Cardiac muscle cell (in vitro differentiated cells and primary cell): ENCODE results near the gene PPP3CA. TPM values are rescaled to one million over a fixed set of nuclear protein-coding genes. Genes with fewer than 3 reads are reported as not detected.

Experiments
- DNase-seq, 2 donors: peaks; one replicate each; pipeline versions ENCODE4 v3.0.0 to v3.0.0-alpha.2; 2010 to 2017; ENCODE audit warnings: low read depth in 1 of 2, low spot score in 1 of 2
- H3K27ac ChIP-seq: fragments of 200-600 bp; sonication (generic); 2 replicates; pipeline ENCODE4 v1.5.1; 2016
- H3K27me3 ChIP-seq: fragments of 200-600 bp; sonication (generic); 2 replicates; pipeline ENCODE4 v1.6.0; 2016; ENCODE audit warnings: control low read depth
- H3K36me3 ChIP-seq: fragments of 200-600 bp; sonication (generic); 2 replicates; pipeline ENCODE4 v1.5.1; 2016; ENCODE audit warnings: control low read depth
- H3K4me1 ChIP-seq: fragments of 200-600 bp; sonication (generic); 2 replicates; pipeline ENCODE4 v1.8.1; 2017; ENCODE audit warnings: low read depth, mild to moderate bottlenecking, mixed run types
- H3K4me3 ChIP-seq: fragments of 200-600 bp; sonication (generic); 2 replicates; pipeline ENCODE4 v1.5.1; 2016; ENCODE audit warnings: mild to moderate bottlenecking
- H3K9me3 ChIP-seq: fragments of 200-600 bp; sonication (generic); 2 replicates; pipeline ENCODE4 v1.5.1; 2017; ENCODE audit warnings: low read depth, mild to moderate bottlenecking, control low read depth
- polyA plus RNA-seq: library from polyadenylated mRNA; unstranded; fragments of >200 nt; fragmentation: Nextera tagmentation; extraction: Ambion mirVana; gene quantifications from 2 replicates; pipeline ENCODE4 v1.2.1, GENCODE V29; 2016
- total RNA-seq: library from RNA; depleted of rRNA; stranded (reverse); fragments of >200 nt; gene quantifications from 2 replicates; pipeline ENCODE4 v1.2.3, GENCODE V29; 2016
- TF ChIP-seq, protein P1 (sequence below): IDR thresholded peaks from 2 replicates; pipeline ENCODE4 v1.5.1; 2012; ENCODE audit warnings: low read depth, mild to moderate bottlenecking, low read length

Gene PPP3CA
- total and polyA plus RNA-seq, 2 experiments from 2014 or later = 8.2 to 21.3 TPM

DNA sequence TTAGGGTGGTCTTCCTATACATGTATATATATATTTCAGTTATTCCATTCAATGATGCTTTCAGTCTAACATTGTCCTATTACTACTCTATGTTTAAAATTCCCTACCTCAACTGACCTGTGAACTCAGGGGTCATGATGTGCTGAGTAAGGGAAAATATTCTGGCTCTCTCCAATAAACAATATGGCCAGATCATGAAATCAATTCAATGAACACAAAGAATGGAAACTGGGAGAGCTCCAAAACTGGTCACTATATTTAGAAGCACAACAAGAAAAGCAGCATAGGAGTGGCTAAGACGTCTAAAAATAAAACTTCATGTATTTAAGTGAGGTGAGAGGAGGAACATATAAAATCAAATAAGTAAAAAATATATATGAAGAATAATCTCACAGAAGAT is 304.5 kb downstream of the PPP3CA start:
- H3K4me1 ChIP-seq = peaks cover 9% of the 10 kb centered on the region
- H3K4me3 ChIP-seq = no peak overlapping the region
- DNase-seq = no peak
- H3K36me3 ChIP-seq = no peaks in the 10 kb centered on the region
- no peaks in the 10 kb centered on the region for H3K27me3 ChIP-seq
- TF ChIP-seq, protein P1, sequence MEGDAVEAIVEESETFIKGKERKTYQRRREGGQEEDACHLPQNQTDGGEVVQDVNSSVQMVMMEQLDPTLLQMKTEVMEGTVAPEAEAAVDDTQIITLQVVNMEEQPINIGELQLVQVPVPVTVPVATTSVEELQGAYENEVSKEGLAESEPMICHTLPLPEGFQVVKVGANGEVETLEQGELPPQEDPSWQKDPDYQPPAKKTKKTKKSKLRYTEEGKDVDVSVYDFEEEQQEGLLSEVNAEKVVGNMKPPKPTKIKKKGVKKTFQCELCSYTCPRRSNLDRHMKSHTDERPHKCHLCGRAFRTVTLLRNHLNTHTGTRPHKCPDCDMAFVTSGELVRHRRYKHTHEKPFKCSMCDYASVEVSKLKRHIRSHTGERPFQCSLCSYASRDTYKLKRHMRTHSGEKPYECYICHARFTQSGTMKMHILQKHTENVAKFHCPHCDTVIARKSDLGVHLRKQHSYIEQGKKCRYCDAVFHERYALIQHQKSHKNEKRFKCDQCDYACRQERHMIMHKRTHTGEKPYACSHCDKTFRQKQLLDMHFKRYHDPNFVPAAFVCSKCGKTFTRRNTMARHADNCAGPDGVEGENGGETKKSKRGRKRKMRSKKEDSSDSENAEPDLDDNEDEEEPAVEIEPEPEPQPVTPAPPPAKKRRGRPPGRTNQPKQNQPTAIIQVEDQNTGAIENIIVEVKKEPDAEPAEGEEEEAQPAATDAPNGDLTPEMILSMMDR = no peak
- H3K27ac ChIP-seq = no peak overlapping the region
- H3K9me3 ChIP-seq = no peaks in the 10 kb centered on the region

DNA sequence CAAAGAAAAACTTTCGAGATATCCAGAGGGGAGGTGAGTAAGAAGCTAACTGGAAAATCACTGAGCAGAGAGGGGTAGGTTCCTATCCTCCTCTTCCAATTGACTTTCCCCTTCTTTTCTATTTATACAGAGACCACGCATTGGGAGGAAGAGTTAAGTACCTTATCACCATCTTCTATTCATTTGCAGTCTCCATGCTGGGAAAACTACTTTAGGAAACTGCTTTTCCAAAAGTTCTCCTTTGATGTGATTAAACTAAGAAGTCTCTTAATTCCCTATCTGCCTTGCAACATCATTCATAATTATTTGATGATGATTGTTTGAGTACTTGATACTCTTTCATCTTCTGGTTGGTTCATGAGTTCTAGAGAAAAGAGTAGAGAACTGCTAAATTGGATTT is 306.6 kb downstream of the PPP3CA start:
- Histone ChIP-seq H3K36me3 (no peaks in the 10 kb centered on the region), H3K4me3 (no peak overlapping the region), H3K4me1 (peaks cover 9% of the 10 kb centered on the region), H3K27ac (no peak overlapping the region), H3K27me3 (no peaks in the 10 kb centered on the region), H3K9me3 (no peaks in the 10 kb centered on the region)
- TF ChIP-seq, protein P1 = no peak
- no peak for DNase-seq

GRCh38 chr4:101039367-101039766 is 308.0 kb downstream of the PPP3CA start:
- Histone ChIP-seq H3K9me3 (no peaks in the 10 kb centered on the region), H3K36me3 (no peaks in the 10 kb centered on the region), H3K27ac (no peak overlapping the region), H3K27me3 (no peaks in the 10 kb centered on the region), H3K4me1 (peaks cover 9% of the 10 kb centered on the region), H3K4me3 (no peak overlapping the region)
- no peak for DNase-seq
- TF ChIP-seq, protein P1 = no peak

DNA sequence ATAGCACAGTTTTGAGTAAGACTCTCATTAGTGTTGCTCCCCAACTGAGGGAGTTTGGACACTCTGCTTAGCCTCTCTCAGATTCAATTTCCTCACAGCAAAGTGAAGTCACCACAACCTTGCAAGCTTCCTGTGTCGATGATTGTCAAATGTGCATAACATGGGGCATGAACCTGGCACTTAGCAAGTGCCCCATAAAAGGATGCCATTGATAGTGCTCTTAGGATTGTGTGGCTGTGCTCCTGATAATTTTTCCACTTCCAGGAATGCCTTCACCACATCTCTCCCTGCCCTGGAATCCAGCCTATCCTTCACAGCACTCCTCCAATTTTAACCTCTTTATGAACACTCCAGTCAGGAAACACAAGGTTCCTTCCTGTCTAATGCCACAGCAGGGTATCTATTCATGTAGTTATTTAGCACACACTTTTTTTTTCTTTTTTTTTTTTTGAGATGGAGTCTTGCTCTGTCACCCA is 309.4 kb downstream of the PPP3CA start:
- no peak for DNase-seq
- Histone ChIP-seq H3K27ac (peak overlapping the region; percentile 28), H3K4me1 (peaks cover 5% of the 10 kb centered on the region), H3K36me3 (no peaks in the 10 kb centered on the region), H3K27me3 (no peaks in the 10 kb centered on the region), H3K9me3 (no peaks in the 10 kb centered on the region), H3K4me3 (no peak overlapping the region)
- TF ChIP-seq, protein P1 = no peak

GRCh38 chr4:101037249-101037648 is 310.1 kb downstream of the PPP3CA start:
- Histone ChIP-seq H3K36me3 (no peaks in the 10 kb centered on the region), H3K27me3 (no peaks in the 10 kb centered on the region), H3K27ac (no peak overlapping the region), H3K9me3 (no peaks in the 10 kb centered on the region), H3K4me3 (no peak overlapping the region), H3K4me1 (no peaks in the 10 kb centered on the region)
- no peak for DNase-seq
- TF ChIP-seq, protein P1 = no peak

GRCh38 chr4:101035487-101035886 is 311.8 kb downstream of the PPP3CA start:
- H3K4me3 ChIP-seq = no peak overlapping the region
- H3K9me3 ChIP-seq = no peaks in the 10 kb centered on the region
- H3K36me3 ChIP-seq = peaks cover 1% of the 10 kb centered on the region
- no peaks in the 10 kb centered on the region for H3K27me3 ChIP-seq
- H3K4me1 ChIP-seq = no peaks in the 10 kb centered on the region
- no peak overlapping the region for H3K27ac ChIP-seq
- TF ChIP-seq, protein P1 = no peak
- DNase-seq = no peak
